Coronary artery (tissue), 2 donors: Measurements from ENCODE around the gene VKORC1.

Source experiments
- DNase-seq: peaks from one replicate; pipeline ENCODE4 v3.0.0-alpha.2; 2017; ENCODE audit warnings: low spot score
- H3K27ac ChIP-seq, 2 donors: fragments of 200-600 bp; sonication (generic); one replicate each; pipeline ENCODE4 v1.5.1; 2016 to 2019
- H3K4me3 ChIP-seq: fragments of 200-600 bp; sonication (generic); 2 replicates; pipeline ENCODE4 v1.5.1; 2016; ENCODE audit warnings: mild to moderate bottlenecking, moderate library complexity
- CTCF ChIP-seq: fragments of 200-600 bp; sonication (generic); IDR thresholded peaks from one replicate; pipeline ENCODE4 v1.5.1; 2019; ENCODE audit warnings: antibody characterized with exemption

VKORC1 gene

GRCh38 chr16:31117384-31118222 lies 23.0 kb upstream of the VKORC1 start, which contains the start of gene KAT8:
KAT8 (plus strand) TSS chr16:31117664; CDS start chr16:31117682, 18 bp downstream.
- no peak for TF ChIP-seq CTCF
- H3K4me3 ChIP-seq: peak within 1 kb of the TSS; percentile 99
- DNase-seq: peak; percentile 99
- peak within 1 kb of the TSS; percentile 97 to 100 for H3K27ac ChIP-seq

- no peak for DNase-seq
- peak overlapping the region in 1 of 2 donors; percentile 60 for H3K27ac ChIP-seq
- TF ChIP-seq CTCF: no peak
- no peak overlapping the region for H3K4me3 ChIP-seq
These were observed 19.9 kb upstream of the VKORC1 start for GRCh38 chr16:31114468-31114867.

GRCh38 chr16:31113121-31114120 lies 18.8 kb upstream of the VKORC1 start:
- H3K27ac ChIP-seq: peak overlapping the region in 1 of 2 donors; percentile 60
- no peak overlapping the region for H3K4me3 ChIP-seq
- DNase-seq: no peak
- no peak for TF ChIP-seq CTCF

GRCh38 chr16:31112711-31113110 lies 18.1 kb upstream of the VKORC1 start:
- DNase-seq: no peak
- no peak overlapping the region for H3K4me3 ChIP-seq
- TF ChIP-seq CTCF: no peak
- H3K27ac ChIP-seq: peak overlapping the region in 1 of 2 donors; percentile 60

- TF ChIP-seq CTCF: no peak
- DNase-seq: no peak
- Histone ChIP-seq H3K4me3 (no peak overlapping the region), H3K27ac (no peak overlapping the region)
These were observed 17.4 kb upstream of the VKORC1 start for GRCh38 chr16:31111881-31112466.

GRCh38 chr16:31110106-31111034 lies 15.8 kb upstream of the VKORC1 start:
- Histone ChIP-seq H3K4me3 (no peak overlapping the region), H3K27ac (no peak overlapping the region)
- no peak for DNase-seq
- no peak for TF ChIP-seq CTCF
